WI38 (cell line): ENCODE measurements around the gene ZNF507.

Experiments used
- H3K4me3 ChIP-seq: 2 replicates; pipeline ENCODE4 v1.5.1; 2011; ENCODE audit warnings: low read depth, mild to moderate bottlenecking, control low read depth, low read length
- CTCF ChIP-seq: IDR thresholded peaks from 2 replicates; pipeline ENCODE4 v1.5.1; 2012; ENCODE audit warnings: low read depth, mild to moderate bottlenecking, control low read depth, low read length

ZNF507 gene

GRCh38 chr19:32330213-32330857 lies 15.1 kb upstream of the ZNF507 start:
- no peak overlapping the region for H3K4me3 ChIP-seq
- TF ChIP-seq CTCF, result no peak

GRCh38 chr19:32333227-32333626 lies 12.2 kb upstream of the ZNF507 start:
- TF ChIP-seq CTCF, result no peak
- no peak overlapping the region for H3K4me3 ChIP-seq

- H3K4me3 ChIP-seq, result no peak overlapping the region
- TF ChIP-seq CTCF, result no peak
Observed at GRCh38 chr19:32336259-32337083, 8.9 kb upstream of the ZNF507 start.

- no peak for TF ChIP-seq CTCF
- H3K4me3 ChIP-seq, result no peak overlapping the region
Observed at GRCh38 chr19:32337084-32337808, 8.2 kb upstream of the ZNF507 start.

GRCh38 chr19:32339423-32339822 lies 6.0 kb upstream of the ZNF507 start:
- no peak for TF ChIP-seq CTCF
- H3K4me3 ChIP-seq, result no peak overlapping the region

GRCh38 chr19:32339988-32340874 lies 5.2 kb upstream of the ZNF507 start:
- TF ChIP-seq CTCF, result peak; percentile 78

More at GRCh38 chr19:32339988-32340874, 5.2 kb upstream of the ZNF507 start:
- no peak overlapping the region for H3K4me3 ChIP-seq
